Duodenal mucosa (tissue), 2 donors: ENCODE measurements around the gene FKBP1A.
A peak's percentile ranks its signal among the peaks of the same experiment; 100 is the strongest.

Source experiments
- H3K27ac ChIP-seq: one replicate; pipeline ENCODE4 v1.7.0; 2013; ENCODE audit warnings: low read depth, low read length
- H3K27me3 ChIP-seq, 2 donors: one replicate each; pipeline ENCODE4 v1.7.0; 2013; ENCODE audit warnings: low read length in 2 of 2, control low read depth in 1 of 2; ENCODE audit not compliant: insufficient read depth in 2 of 2, control insufficient read depth in 1 of 2
- H3K36me3 ChIP-seq, 2 donors: one replicate each; pipeline ENCODE4 v1.7.0; 2013; ENCODE audit warnings: low read length in 2 of 2, control low read depth in 1 of 2; ENCODE audit not compliant: insufficient read depth in 2 of 2, control insufficient read depth in 1 of 2
- H3K4me1 ChIP-seq, 2 donors: one replicate each; pipeline ENCODE4 v1.7.0; 2013; ENCODE audit warnings: low read length in 2 of 2, control low read depth in 1 of 2; ENCODE audit not compliant: insufficient read depth in 2 of 2, control insufficient read depth in 1 of 2
- H3K4me3 ChIP-seq, 2 donors: one replicate each; pipeline ENCODE4 v1.7.0; 2013; ENCODE audit warnings: low read length in 2 of 2, low read depth in 1 of 2
- H3K9ac ChIP-seq, 2 donors: one replicate each; pipeline ENCODE4 v1.7.0; 2013; ENCODE audit warnings: low read length in 2 of 2, low read depth in 1 of 2
- H3K9me3 ChIP-seq, 2 donors: one replicate each; pipeline ENCODE4 v1.7.0; 2013; ENCODE audit warnings: low read length in 2 of 2, control low read depth in 1 of 2; ENCODE audit not compliant: control insufficient read depth in 1 of 2

Gene FKBP1A

GRCh38 chr20:1388741-1389483 is 3.9 kb downstream of the FKBP1A start:
- no peaks in the 10 kb centered on the region for H3K9me3 ChIP-seq
- peak overlapping the region in 1 of 2 donors; percentile 2 for H3K9ac ChIP-seq
- peaks cover 51 to 66% of the 10 kb centered on the region in 2 donors for H3K4me1 ChIP-seq
- no peaks in the 10 kb centered on the region for H3K27me3 ChIP-seq
- H3K27ac ChIP-seq, result no peak overlapping the region
- H3K36me3 ChIP-seq, result peaks cover 0 to 15% of the 10 kb centered on the region in 2 donors
- H3K4me3 ChIP-seq, result peak overlapping the region; percentile 0 to 5

GRCh38 chr20:1388253-1388652 is 4.6 kb downstream of the FKBP1A start:
- Histone ChIP-seq H3K27me3 (no peaks in the 10 kb centered on the region), H3K4me1 (peaks cover 51 to 64% of the 10 kb centered on the region in 2 donors), H3K4me3 (no peak overlapping the region), H3K27ac (no peak overlapping the region), H3K36me3 (peaks cover 0 to 15% of the 10 kb centered on the region in 2 donors), H3K9me3 (no peaks in the 10 kb centered on the region), H3K9ac (no peak overlapping the region)

GRCh38 chr20:1386323-1386722 is 6.5 kb downstream of the FKBP1A start:
- H3K9me3 ChIP-seq, result no peaks in the 10 kb centered on the region
- no peak overlapping the region for H3K9ac ChIP-seq
- no peak overlapping the region for H3K4me3 ChIP-seq
- H3K27ac ChIP-seq, result no peak overlapping the region
- peaks cover 0 to 20% of the 10 kb centered on the region in 2 donors for H3K36me3 ChIP-seq
- no peaks in the 10 kb centered on the region for H3K27me3 ChIP-seq
- peaks cover 48 to 67% of the 10 kb centered on the region in 2 donors for H3K4me1 ChIP-seq

- Histone ChIP-seq H3K27ac (no peak overlapping the region), H3K9me3 (no peaks in the 10 kb centered on the region), H3K4me3 (no peak overlapping the region), H3K27me3 (no peaks in the 10 kb centered on the region), H3K4me1 (peaks cover 29 to 59% of the 10 kb centered on the region in 2 donors), H3K9ac (no peak overlapping the region), H3K36me3 (peaks cover 0 to 10% of the 10 kb centered on the region in 2 donors)
Observed at GRCh38 chr20:1383623-1384404, 9.0 kb downstream of the FKBP1A start.

GRCh38 chr20:1382670-1383069 is 10.2 kb downstream of the FKBP1A start:
- Histone ChIP-seq H3K4me1 (peaks cover 34 to 60% of the 10 kb centered on the region in 2 donors), H3K27ac (no peak overlapping the region), H3K36me3 (peaks cover 0 to 10% of the 10 kb centered on the region in 2 donors)

GRCh38 chr20:1381753-1382591 is 10.9 kb downstream of the FKBP1A start:
- Histone ChIP-seq H3K4me1 (peaks cover 41 to 64% of the 10 kb centered on the region in 2 donors), H3K9me3 (no peaks in the 10 kb centered on the region), H3K36me3 (peaks cover 0 to 10% of the 10 kb centered on the region in 2 donors), H3K9ac (no peak overlapping the region), H3K4me3 (no peak overlapping the region), H3K27ac (no peak overlapping the region), H3K27me3 (no peaks in the 10 kb centered on the region)

More at GRCh38 chr20:1382670-1383069, 10.2 kb downstream of the FKBP1A start:
- Histone ChIP-seq H3K9me3 (no peaks in the 10 kb centered on the region), H3K27me3 (no peaks in the 10 kb centered on the region), H3K4me3 (no peak overlapping the region), H3K9ac (no peak overlapping the region)

GRCh38 chr20:1378735-1379125 is 14.1 kb downstream of the FKBP1A start:
- Histone ChIP-seq H3K9ac (no peak overlapping the region), H3K4me1 (peaks cover 35 to 47% of the 10 kb centered on the region in 2 donors), H3K36me3 (peaks cover 0 to 14% of the 10 kb centered on the region in 2 donors), H3K27me3 (no peaks in the 10 kb centered on the region), H3K27ac (no peak overlapping the region), H3K9me3 (no peaks in the 10 kb centered on the region), H3K4me3 (no peak overlapping the region)

GRCh38 chr20:1377984-1378734 is 14.7 kb downstream of the FKBP1A start:
- H3K27me3 ChIP-seq, result no peaks in the 10 kb centered on the region
- no peak overlapping the region for H3K4me3 ChIP-seq
- no peak overlapping the region for H3K9ac ChIP-seq
- peaks cover under 1 to 18% of the 10 kb centered on the region in 2 donors for H3K36me3 ChIP-seq
- no peak overlapping the region for H3K27ac ChIP-seq
- peaks cover 34 to 45% of the 10 kb centered on the region in 2 donors for H3K4me1 ChIP-seq
- H3K9me3 ChIP-seq, result no peaks in the 10 kb centered on the region

GRCh38 chr20:1377341-1377871 is 15.4 kb downstream of the FKBP1A start:
- H3K9me3 ChIP-seq, result no peaks in the 10 kb centered on the region
- peaks cover 29 to 39% of the 10 kb centered on the region in 2 donors for H3K4me1 ChIP-seq
- no peak overlapping the region for H3K27ac ChIP-seq
- H3K4me3 ChIP-seq, result no peak overlapping the region
- H3K36me3 ChIP-seq, result peaks cover 5 to 19% of the 10 kb centered on the region in 2 donors
- H3K9ac ChIP-seq, result no peak overlapping the region
- H3K27me3 ChIP-seq, result no peaks in the 10 kb centered on the region
